AG04449 (cell line): ENCODE measurements around the gene LSM3.

Experiments
- CTCF ChIA-PET: fragments of 350-600 bp; formaldehyde crosslinking; extraction: SDS; loops from one replicate; lab custom pipeline; 2021; ENCODE audit warnings: antibody characterized with exemption; lab: Yijun Ruan, JAX
- POLR2A ChIA-PET: fragments of 400-600, 350-600 bp; formaldehyde crosslinking; extraction: SDS; loops from one replicate; lab custom pipeline; 2020; ENCODE audit warnings: antibody characterized with exemption, inconsistent platforms; lab: Yijun Ruan, JAX
- DNase-seq: peaks from one replicate; pipeline ENCODE4 v3.0.0-alpha.2; 2010; ENCODE audit warnings: low read depth, low spot score
- H3K4me3 ChIP-seq: 2 replicates; pipeline ENCODE4 v1.5.1; 2011; ENCODE audit warnings: low read depth, mild to moderate bottlenecking, control low read depth, low read length
- TF ChIP-seq, protein P1 (sequence below): IDR thresholded peaks from one replicate; pipeline ENCODE4 v1.5.1; 2011; ENCODE audit warnings: mild to moderate bottlenecking, moderate library complexity, low read length, control low read depth, inconsistent platforms; ENCODE audit not compliant: insufficient read depth; ENCODE audit errors: missing control alignments

The LSM3 gene

DNA sequence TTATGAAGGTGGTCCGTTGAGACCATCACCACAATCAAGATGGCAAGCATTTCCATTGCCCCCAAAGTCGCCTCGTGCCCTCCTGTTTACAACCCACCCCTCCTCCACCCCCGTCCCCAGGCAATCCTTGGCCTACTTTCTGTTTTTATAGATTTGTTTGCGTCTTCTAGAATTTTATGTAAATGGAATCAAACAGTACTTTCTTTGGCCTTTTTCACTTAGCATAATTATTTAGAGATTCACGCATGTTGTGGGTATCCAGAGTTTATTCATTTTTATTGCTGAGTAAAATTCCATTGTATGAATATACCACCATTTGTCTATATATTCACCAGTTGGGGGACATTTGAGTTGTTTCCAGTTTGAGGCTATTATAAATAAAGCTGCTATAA lies 66.6 kb downstream of the LSM3 start:
- H3K4me3 ChIP-seq = no peak overlapping the region
- ChIA-PET POLR2A (no interaction called here), CTCF (interaction anchor here (1.0 to 1.5 kb wide), 4 partner anchors 13 to 263 kb away, joined by 3 to 6 read pairs (median 4); no protein-coding TSS in a partner anchor)
- no peak for DNase-seq
- TF ChIP-seq, protein P1, sequence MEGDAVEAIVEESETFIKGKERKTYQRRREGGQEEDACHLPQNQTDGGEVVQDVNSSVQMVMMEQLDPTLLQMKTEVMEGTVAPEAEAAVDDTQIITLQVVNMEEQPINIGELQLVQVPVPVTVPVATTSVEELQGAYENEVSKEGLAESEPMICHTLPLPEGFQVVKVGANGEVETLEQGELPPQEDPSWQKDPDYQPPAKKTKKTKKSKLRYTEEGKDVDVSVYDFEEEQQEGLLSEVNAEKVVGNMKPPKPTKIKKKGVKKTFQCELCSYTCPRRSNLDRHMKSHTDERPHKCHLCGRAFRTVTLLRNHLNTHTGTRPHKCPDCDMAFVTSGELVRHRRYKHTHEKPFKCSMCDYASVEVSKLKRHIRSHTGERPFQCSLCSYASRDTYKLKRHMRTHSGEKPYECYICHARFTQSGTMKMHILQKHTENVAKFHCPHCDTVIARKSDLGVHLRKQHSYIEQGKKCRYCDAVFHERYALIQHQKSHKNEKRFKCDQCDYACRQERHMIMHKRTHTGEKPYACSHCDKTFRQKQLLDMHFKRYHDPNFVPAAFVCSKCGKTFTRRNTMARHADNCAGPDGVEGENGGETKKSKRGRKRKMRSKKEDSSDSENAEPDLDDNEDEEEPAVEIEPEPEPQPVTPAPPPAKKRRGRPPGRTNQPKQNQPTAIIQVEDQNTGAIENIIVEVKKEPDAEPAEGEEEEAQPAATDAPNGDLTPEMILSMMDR = no peak

DNA sequence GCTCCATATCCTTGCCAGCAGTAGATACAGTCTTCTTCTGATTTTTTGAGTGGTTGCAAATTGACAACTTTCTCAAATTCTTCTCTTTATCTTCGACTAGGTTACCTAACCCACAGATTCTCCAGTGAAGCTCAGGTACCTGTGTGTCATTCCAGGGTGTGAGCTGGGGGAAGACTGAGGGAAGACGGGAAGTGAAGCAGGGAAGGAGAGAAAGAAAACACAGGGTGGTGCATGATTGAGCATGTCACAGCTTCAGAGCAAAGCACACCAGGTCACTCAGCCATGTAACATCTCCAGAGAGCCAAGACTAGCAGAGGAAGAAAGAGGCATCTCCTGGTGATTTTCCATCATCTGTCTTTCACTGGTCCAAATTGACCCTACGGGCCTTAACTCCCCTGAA lies 67.2 kb downstream of the LSM3 start:
- ChIA-PET POLR2A (no interaction called here), CTCF (interaction anchor here (0.8 to 1.5 kb wide), 7 partner anchors 11 to 349 kb away, joined by 3 to 6 read pairs (median 3); no protein-coding TSS in a partner anchor)
- no peak overlapping the region for H3K4me3 ChIP-seq
- no peak for DNase-seq
- TF ChIP-seq, protein P1 = no peak

DNA sequence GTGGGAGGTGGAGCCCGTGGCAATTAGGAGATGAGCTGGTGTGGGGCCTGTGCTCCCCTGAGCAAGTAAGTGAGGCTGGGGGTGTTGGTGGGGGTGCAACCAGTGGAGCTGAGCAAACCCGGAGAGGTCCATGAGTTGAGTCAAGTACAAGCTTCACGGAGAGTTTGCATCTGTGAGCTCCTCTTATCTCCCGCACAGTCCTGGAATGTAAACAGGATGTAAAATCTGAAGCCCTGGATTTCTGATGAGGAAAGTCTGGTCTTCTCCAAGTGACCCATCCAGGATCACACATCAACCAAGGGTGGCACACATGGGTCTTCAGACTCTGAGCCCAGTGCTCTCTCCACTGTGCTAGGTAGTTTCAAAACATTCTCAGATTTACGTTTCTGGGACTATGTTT lies 67.8 kb downstream of the LSM3 start:
- ChIA-PET CTCF (interaction anchor here (0.8 to 1.5 kb wide), 7 partner anchors 10 to 350 kb away, joined by 3 to 6 read pairs (median 3); no protein-coding TSS in a partner anchor), POLR2A (no interaction called here)
- H3K4me3 ChIP-seq = no peak overlapping the region
- TF ChIP-seq, protein P1 = no peak
- no peak for DNase-seq

DNA sequence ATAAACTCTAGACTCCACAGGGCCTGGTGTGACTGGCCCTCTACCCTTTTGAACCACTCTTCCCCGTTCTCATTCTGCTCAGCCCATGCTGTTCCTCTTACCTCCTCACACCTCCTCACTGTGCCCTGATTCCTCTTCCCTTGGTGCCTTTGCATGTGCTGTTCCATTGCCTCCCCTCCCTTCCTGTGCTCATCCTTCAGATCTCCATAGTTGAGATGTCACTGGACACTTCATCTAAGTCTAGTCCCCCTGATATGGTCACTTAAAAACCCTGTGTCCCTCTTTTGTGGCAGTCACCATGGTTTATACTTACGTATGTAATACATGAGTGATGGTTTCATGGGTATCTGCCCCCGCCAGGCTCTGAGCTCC lies 69.8 kb downstream of the LSM3 start:
- DNase-seq = no peak
- no peak overlapping the region for H3K4me3 ChIP-seq
- ChIA-PET CTCF (interaction anchor here (2.0 to 6.4 kb wide), 3 partner anchors 14 to 45 kb away, joined by 4 to 62 read pairs (median 8); no protein-coding TSS in a partner anchor), POLR2A (no interaction called here)
- TF ChIP-seq, protein P1 = no peak

DNA sequence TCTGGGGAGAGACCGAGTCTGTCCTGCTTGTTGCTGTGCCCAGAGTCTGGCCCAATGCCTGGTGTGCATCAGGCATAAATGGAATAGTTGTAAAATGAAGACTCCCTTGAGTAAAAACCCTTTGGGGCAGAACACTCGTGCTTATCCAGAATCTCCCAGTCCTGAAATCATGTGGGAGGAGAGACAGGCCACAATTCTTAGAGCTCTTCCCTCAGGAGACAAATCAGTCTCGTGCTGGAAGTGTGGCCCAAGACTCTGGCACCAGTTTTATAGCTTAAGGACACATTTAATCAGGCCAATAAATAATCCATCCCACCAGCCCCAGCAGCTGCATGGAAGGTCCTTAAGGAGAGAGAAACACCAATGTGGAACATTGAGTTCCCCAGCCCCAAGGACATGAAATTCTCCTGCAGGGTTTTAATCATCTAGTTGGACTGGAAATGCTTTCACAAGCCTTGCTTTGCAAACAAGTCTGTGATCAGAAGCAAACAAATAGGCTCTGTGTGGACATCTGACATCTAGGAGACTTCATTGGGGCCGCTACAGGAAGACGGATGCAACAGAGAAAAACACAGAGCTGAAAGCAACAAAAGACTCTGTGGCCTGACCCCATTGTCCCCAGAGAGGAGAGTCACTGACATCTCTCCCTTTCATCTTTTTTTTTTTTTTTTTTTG lies 70.4 kb downstream of the LSM3 start:
- ChIA-PET POLR2A (no interaction called here), CTCF (interaction anchor here (2.0 to 6.4 kb wide), 3 partner anchors 14 to 46 kb away, joined by 4 to 62 read pairs (median 8); no protein-coding TSS in a partner anchor)
- TF ChIP-seq, protein P1 = no peak

More for the DNA sequence above, 70.4 kb downstream of the LSM3 start:
- no peak for DNase-seq
- no peak overlapping the region for H3K4me3 ChIP-seq
